Measurements from ENCODE around the gene CCDC50.

Gene CCDC50

GRCh38 chr3:191431160-191431822, 102.1 kb downstream of the CCDC50 start:
- Histone ChIP-seq H3K36me3 (ENCODE audit: control insufficient read depth, low read length) (no peaks in the 10 kb centered on the region), H3K27ac (ENCODE audit: low read depth, low read length) (no peak overlapping the region), H3K4me3 (ENCODE audit: low read length) (no peak overlapping the region), H3K27me3 (ENCODE audit: control insufficient read depth, low read length) (no peaks in the 10 kb centered on the region), H3K4me2 (ENCODE audit: low read length) (no peak overlapping the region), H3F3A (ENCODE audit: control insufficient read depth, insufficient read depth) (no peaks in the 10 kb centered on the region), H3K9me3 (ENCODE audit: control insufficient read depth, insufficient read depth, low read length) (no peaks in the 10 kb centered on the region), H3K4me1 (ENCODE audit: control insufficient read depth, low read length) (peaks cover 10% of the 10 kb centered on the region), H3K79me2 (ENCODE audit: control insufficient read depth, low read length) (no peaks in the 10 kb centered on the region), H4K20me1 (ENCODE audit: control insufficient read depth, insufficient read depth, low read depth, low read length) (no peaks in the 10 kb centered on the region), H3K9me2 (replicated peaks; ENCODE audit: control insufficient read depth, low read length) (no peaks in the 10 kb centered on the region)
- TF ChIP-seq CTCF (IDR thresholded peaks at IDR 0.05; ENCODE audit: low read depth, low read length, poor library complexity, severe bottlenecking) (no peak), EZH2phosphoT487 (IDR thresholded peaks at IDR 0.05; ENCODE audit: borderline replicate concordance, low read length) (no peak)

GRCh38 chr3:191432162-191432561, 103.0 kb downstream of the CCDC50 start:
- H3K4me1 ChIP-seq (ENCODE audit: control insufficient read depth, low read length) = peaks cover 12% of the 10 kb centered on the region
- H3K9me3 ChIP-seq (ENCODE audit: control insufficient read depth, insufficient read depth, low read length) = no peaks in the 10 kb centered on the region
- H3K36me3 ChIP-seq (ENCODE audit: control insufficient read depth, low read length) = no peaks in the 10 kb centered on the region
- H4K20me1 ChIP-seq (ENCODE audit: control insufficient read depth, insufficient read depth, low read depth, low read length) = no peaks in the 10 kb centered on the region
- no peak for TF ChIP-seq CTCF (IDR thresholded peaks at IDR 0.05; ENCODE audit: low read depth, low read length, poor library complexity, severe bottlenecking)
- no peak for TF ChIP-seq EZH2phosphoT487 (IDR thresholded peaks at IDR 0.05; ENCODE audit: borderline replicate concordance, low read length)
- no peak overlapping the region for H3K27ac ChIP-seq (ENCODE audit: low read depth, low read length)
- H3F3A ChIP-seq (ENCODE audit: control insufficient read depth, insufficient read depth) = no peaks in the 10 kb centered on the region
- H3K4me2 ChIP-seq (ENCODE audit: low read length) = no peak overlapping the region
- H3K27me3 ChIP-seq (ENCODE audit: control insufficient read depth, low read length) = no peaks in the 10 kb centered on the region
- H3K79me2 ChIP-seq (ENCODE audit: control insufficient read depth, low read length) = no peaks in the 10 kb centered on the region
- no peaks in the 10 kb centered on the region for H3K9me2 ChIP-seq (replicated peaks; ENCODE audit: control insufficient read depth, low read length)
- no peak overlapping the region for H3K4me3 ChIP-seq (ENCODE audit: low read length)

GRCh38 chr3:191434024-191434423, 104.8 kb downstream of the CCDC50 start:
- no peak overlapping the region for H3K4me2 ChIP-seq (ENCODE audit: low read length)
- no peaks in the 10 kb centered on the region for H3K9me2 ChIP-seq (replicated peaks; ENCODE audit: control insufficient read depth, low read length)
- no peaks in the 10 kb centered on the region for H3F3A ChIP-seq (ENCODE audit: control insufficient read depth, insufficient read depth)
- H3K79me2 ChIP-seq (ENCODE audit: control insufficient read depth, low read length) = no peaks in the 10 kb centered on the region
- H3K9me3 ChIP-seq (ENCODE audit: control insufficient read depth, insufficient read depth, low read length) = no peaks in the 10 kb centered on the region
- TF ChIP-seq EZH2phosphoT487 (IDR thresholded peaks at IDR 0.05; ENCODE audit: borderline replicate concordance, low read length) (no peak), CTCF (IDR thresholded peaks at IDR 0.05; ENCODE audit: low read depth, low read length, poor library complexity, severe bottlenecking) (no peak)
- no peaks in the 10 kb centered on the region for H3K27me3 ChIP-seq (ENCODE audit: control insufficient read depth, low read length)
- no peaks in the 10 kb centered on the region for H3K36me3 ChIP-seq (ENCODE audit: control insufficient read depth, low read length)
- H3K4me1 ChIP-seq (ENCODE audit: control insufficient read depth, low read length) = peaks cover 12% of the 10 kb centered on the region
- no peaks in the 10 kb centered on the region for H4K20me1 ChIP-seq (ENCODE audit: control insufficient read depth, insufficient read depth, low read depth, low read length)
- no peak overlapping the region for H3K27ac ChIP-seq (ENCODE audit: low read depth, low read length)
- no peak overlapping the region for H3K4me3 ChIP-seq (ENCODE audit: low read length)
